ENCODE measurements around the gene ADAMTS12.

GRCh38 chr5:33576726-33577590, 314.8 kb downstream of the ADAMTS12 start:
- TF ChIP-seq CTCF (IDR thresholded peaks at IDR 0.05 in 2 of 3, conservative IDR thresholded peaks at IDR 0.05 in 1 of 3; ENCODE audit: borderline replicate concordance in 1 of 3, insufficient read depth in 1 of 3, low read depth in 2 of 3, low read length in 2 of 3) (no peak), MAX (IDR thresholded peaks at IDR 0.05) (no peak)

Measured in HCT116 (cell line).